GM12878 (cell line): ENCODE measurements around the gene LMLN. TPM values are rescaled to one million over a fixed set of nuclear protein-coding genes. Genes with fewer than 3 reads are reported as not detected.
"Not testable (repeated sequence)": the region's sequence is repeated elsewhere in the genome, so short reads cannot be mapped to it uniquely, and the experiment has no call there.

Experiments
- ATAC-seq: fragments of 200-7000 bp; cut with Tn5 transposase; 3 replicates; pipeline ENCODE4 v1.9.1; 2020; ENCODE audit warnings: mild to moderate bottlenecking, moderate library complexity
- BruUV-seq: library from RNA; stranded (reverse); fragments of 400-500 nt; replicated peaks from 2 replicates; lab custom pipeline; 2021; lab: Mats Ljungman, UMichigan
- CTCF ChIA-PET: fragments of 300-600 bp; sonication (Branson Sonifier 250); formaldehyde crosslinking; extraction: SDS; loops from one replicate; lab custom pipeline; 2021; ENCODE audit warnings: inconsistent platforms; lab: Yijun Ruan, JAX
- POLR2A ChIA-PET: fragments of 350-600 bp; formaldehyde crosslinking; extraction: SDS; loops from one replicate; lab custom pipeline; 2021; ENCODE audit warnings: inconsistent platforms; lab: Charles Lee
- RAD21 ChIA-PET: fragments of 300-600 bp; sonication (Branson Sonifier 250); formaldehyde crosslinking; loops from one replicate; lab custom pipeline; 2023; ENCODE audit warnings: antibody characterized with exemption; ENCODE audit not compliant: unreplicated experiment; lab: Charles Lee
- SMC1A ChIA-PET: fragments of 300-600 bp; sonication (Branson Sonifier 250); formaldehyde crosslinking; loops from one replicate; lab custom pipeline; 2023; ENCODE audit not compliant: unreplicated experiment, uncharacterized antibody; lab: Charles Lee
- DNase-seq: peaks from one replicate; pipeline ENCODE4 v3.0.0-alpha.2; 2011; ENCODE audit warnings: low read depth, low spot score
- FAIRE-seq: peaks from 3 replicates; lab custom pipeline; 2011; peaks lifted over from hg19 to GRCh38; lab: Jason Lieb, UNC
- H2AFZ ChIP-seq: 2 replicates; pipeline ENCODE4 v1.6.0; 2011; ENCODE audit warnings: low read depth, low read length, control low read depth; ENCODE audit not compliant: control insufficient read depth
- H3K27ac ChIP-seq: 2 replicates; pipeline ENCODE4 v1.5.1; 2011; ENCODE audit warnings: control low read depth; ENCODE audit not compliant: control insufficient read depth, insufficient read depth
- H3K27me3 ChIP-seq, 2 experiments: replicated peaks in 1 of 2; 2 replicates each; pipeline versions ENCODE4 v1.6.0 to v1.6.1; 2011; ENCODE audit warnings: low read length in 1 of 2; ENCODE audit not compliant: control insufficient read depth in 2 of 2, insufficient read depth in 2 of 2
- H3K36me3 ChIP-seq, 2 experiments: 2 replicates each; pipeline ENCODE4 v1.5.1; 2011; ENCODE audit warnings: low read length in 1 of 2; ENCODE audit not compliant: control insufficient read depth in 2 of 2, insufficient read depth in 2 of 2
- H3K4me1 ChIP-seq: 2 replicates; pipeline ENCODE4 v1.6.1; 2011; ENCODE audit warnings: mild to moderate bottlenecking, low read length, moderate library complexity, mixed read lengths; ENCODE audit not compliant: control insufficient read depth, insufficient read depth
- H3K4me2 ChIP-seq: 2 replicates; pipeline ENCODE4 v1.6.0; 2011; ENCODE audit warnings: control low read depth; ENCODE audit not compliant: control insufficient read depth, insufficient read depth
- H3K4me3 ChIP-seq: fragments of 200-600 bp; sonication (generic); 2 replicates; pipeline ENCODE4 v1.5.1; 2016
- H3K79me2 ChIP-seq: 2 replicates; pipeline ENCODE4 v1.6.0; 2011; ENCODE audit warnings: low read length; ENCODE audit not compliant: control insufficient read depth, insufficient read depth
- H3K9ac ChIP-seq: 2 replicates; pipeline ENCODE4 v1.8.0; 2011; ENCODE audit warnings: low read length, control low read depth, mixed read lengths; ENCODE audit not compliant: control insufficient read depth, insufficient read depth
- H3K9me3 ChIP-seq: replicated peaks from 3 replicates; pipeline ENCODE4 v1.5.1; 2011; ENCODE audit warnings: mild to moderate bottlenecking, low read length; ENCODE audit not compliant: control insufficient read depth, insufficient read depth
- H4K20me1 ChIP-seq: 2 replicates; pipeline ENCODE4 v1.6.0; 2011; ENCODE audit not compliant: control insufficient read depth, insufficient read depth
- WGBS: methylation state at CpG from one replicate; pipeline ENCODE4 v1.1.6; 2016; ENCODE audit warnings: low lambda C conversion rate; ENCODE audit not compliant: insufficient replicate concordance, insufficient coverage; ENCODE audit errors: missing lambda C conversion rate; 5-methylcytosine and 5-hydroxymethylcytosine counted together
- in situ Hi-C: fragments of 300-500 bp; cut with MboI; formaldehyde crosslinking; loops from 9 replicates; pipeline ENCODE4 v1.14.3; 2018; ENCODE audit warnings: mixed read lengths
- intact Hi-C: fragments of 100-400 bp; cut with micrococcal nuclease; formaldehyde crosslinking; loops from one replicate; pipeline ENCODE4 v1.14.2; 2022; ENCODE audit not compliant: unreplicated experiment
- polyA plus RNA-seq, 11 experiments: library from polyadenylated mRNA; depleted of rRNA in 4 of 11; unstranded in 6 of 11; stranded (reverse) in 5 of 11; fragments of >200 nt; fragmentation: Nextera tagmentation in 4 of 11; fragmentation: Illumina TruSeq in 1 of 11; extraction: Ambion mirVana in 4 of 11; extraction: Trizol in 1 of 11; gene quantifications; 1 replicate in 1 of 11; 2 replicates in 10 of 11; pipeline versions ENCODE4 v1.2.1 to v1.2.3, GENCODE V29; 2011 to 2016; ENCODE audit warnings: inconsistent platforms in 2 of 11, missing spikeins in 2 of 11, low read depth in 1 of 11
- total RNA-seq, 4 experiments: library from RNA; depleted of rRNA in 3 of 4; stranded (reverse); fragments of >200 nt in 3 of 4; fragmentation: Illumina TruSeq in 1 of 4; extraction: Trizol in 1 of 4; gene quantifications; 2 replicates each; pipeline versions ENCODE4 v1.2.1 to v1.2.3, GENCODE V29; 2013 to 2021
- TF ChIP-seq, protein P1 (sequence below): fragments of 450-650 bp; conservative IDR thresholded peaks from 2 replicates; pipeline ENCODE4 v1.6.1; 2017; ENCODE audit warnings: mild to moderate bottlenecking, moderate library complexity

Gene LMLN
- total and polyA plus RNA-seq, 10 of the 15 experiments (the other 5 are each of a cell fraction or from before 2014, with no cell fraction given) = 0.02 to 1.7 (median 0.81) TPM

DNA sequence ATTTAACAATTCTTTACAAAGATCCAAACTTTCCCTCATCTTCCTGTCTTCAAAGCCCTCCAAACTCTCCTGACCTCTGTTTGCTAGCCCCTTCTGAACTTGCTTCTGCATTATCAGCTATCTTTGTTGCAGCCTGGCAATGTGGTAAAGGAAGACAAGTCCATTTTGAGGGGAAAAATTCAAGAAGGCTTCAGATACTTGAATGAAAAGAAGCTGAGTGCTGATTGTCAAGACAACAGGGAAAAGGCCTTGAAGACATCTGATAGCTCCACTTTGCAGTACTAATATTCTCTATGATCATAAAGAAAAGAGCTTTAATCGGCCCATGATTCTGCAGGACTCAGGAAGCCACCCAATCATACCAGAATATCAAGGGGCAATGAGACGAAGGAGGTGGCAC, 91.8 kb downstream of the LMLN start:
- FAIRE-seq = no peak
- no peaks in the 10 kb centered on the region for H3K79me2 ChIP-seq
- H3K4me3 ChIP-seq = no peak overlapping the region
- BruUV-seq = no TSS peak
- H3K9me3 ChIP-seq = no peaks in the 10 kb centered on the region
- no peaks in the 10 kb centered on the region for H3K27me3 ChIP-seq
- POLR2A ChIA-PET = no interaction called here
- intact Hi-C loops (no loop called here), in situ Hi-C loops (no loop called here)
- SMC1A ChIA-PET = no interaction called here
- DNase-seq = no peak
- no peaks in the 10 kb centered on the region for H3K36me3 ChIP-seq
- CTCF ChIA-PET = interaction anchor here (0.7 to 1.6 kb wide), 2 partner anchors 9 to 18 kb away, joined by 3 to 4 read pairs; no protein-coding TSS in a partner anchor
- no peak overlapping the region for H2AFZ ChIP-seq
- ATAC-seq = no peak
- no peak overlapping the region for H3K9ac ChIP-seq
- RAD21 ChIA-PET = no interaction called here
- H4K20me1 ChIP-seq = no peaks in the 10 kb centered on the region
- 50% methylated on average over 2 of the region's 2 CpGs for WGBS
- TF ChIP-seq, protein P1, sequence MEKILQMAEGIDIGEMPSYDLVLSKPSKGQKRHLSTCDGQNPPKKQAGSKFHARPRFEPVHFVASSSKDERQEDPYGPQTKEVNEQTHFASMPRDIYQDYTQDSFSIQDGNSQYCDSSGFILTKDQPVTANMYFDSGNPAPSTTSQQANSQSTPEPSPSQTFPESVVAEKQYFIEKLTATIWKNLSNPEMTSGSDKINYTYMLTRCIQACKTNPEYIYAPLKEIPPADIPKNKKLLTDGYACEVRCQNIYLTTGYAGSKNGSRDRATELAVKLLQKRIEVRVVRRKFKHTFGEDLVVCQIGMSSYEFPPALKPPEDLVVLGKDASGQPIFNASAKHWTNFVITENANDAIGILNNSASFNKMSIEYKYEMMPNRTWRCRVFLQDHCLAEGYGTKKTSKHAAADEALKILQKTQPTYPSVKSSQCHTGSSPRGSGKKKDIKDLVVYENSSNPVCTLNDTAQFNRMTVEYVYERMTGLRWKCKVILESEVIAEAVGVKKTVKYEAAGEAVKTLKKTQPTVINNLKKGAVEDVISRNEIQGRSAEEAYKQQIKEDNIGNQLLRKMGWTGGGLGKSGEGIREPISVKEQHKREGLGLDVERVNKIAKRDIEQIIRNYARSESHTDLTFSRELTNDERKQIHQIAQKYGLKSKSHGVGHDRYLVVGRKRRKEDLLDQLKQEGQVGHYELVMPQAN = no peak
- H3K27ac ChIP-seq = no peak overlapping the region
- no peaks in the 10 kb centered on the region for H3K4me1 ChIP-seq
- H3K4me2 ChIP-seq = no peak overlapping the region

DNA sequence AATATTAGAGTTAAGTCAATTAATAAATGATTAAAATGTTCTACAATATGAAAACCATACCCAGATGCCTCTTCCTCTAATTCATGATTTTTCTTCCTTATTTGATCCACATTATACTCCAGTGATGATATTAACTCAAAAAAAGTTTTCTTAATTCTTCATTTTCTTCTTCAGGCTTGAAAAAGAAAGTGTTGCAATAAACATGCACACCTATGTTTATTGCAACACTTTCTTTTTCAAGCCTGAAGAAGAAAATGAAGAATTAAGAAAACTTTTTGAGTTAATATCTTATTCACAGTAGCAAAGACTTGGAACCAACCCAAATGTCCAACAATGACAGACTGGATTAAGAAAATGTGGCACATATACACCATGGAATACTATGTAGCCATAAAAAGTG, 93.4 kb downstream of the LMLN start:
- H3K27ac ChIP-seq, in situ Hi-C loops, ATAC-seq, H3K9ac ChIP-seq, H3K27me3 ChIP-seq, POLR2A ChIA-PET, CTCF ChIA-PET, H3K9me3 ChIP-seq, H3K36me3 ChIP-seq, intact Hi-C loops, H3K4me2 ChIP-seq, H3K79me2 ChIP-seq, H3K4me3 ChIP-seq, H4K20me1 ChIP-seq, H2AFZ ChIP-seq, SMC1A ChIA-PET, FAIRE-seq, BruUV-seq, DNase-seq, H3K4me1 ChIP-seq: not testable (repeated sequence)
- RAD21 ChIA-PET = interaction anchor here (0.7 kb wide), 1 partner anchor 82 kb away, joined by 3 read pairs; no protein-coding TSS in a partner anchor
